Frontal cortex (tissue), 4 donors: Measurements from ENCODE around the gene NAA40. TPM values are rescaled to one million over a fixed set of nuclear protein-coding genes. Genes with fewer than 3 reads are reported as not detected.

Source experiments
- DNase-seq, 2 donors: peaks; one replicate each; pipeline ENCODE4 v3.0.0; 2012; ENCODE audit warnings: low spot score in 2 of 2
- FAIRE-seq: peaks from 2 replicates; lab custom pipeline; 2012; peaks lifted over from hg19 to GRCh38; lab: Jason Lieb, UNC
- total RNA-seq: library from RNA; depleted of rRNA; stranded (reverse); fragments of >200 nt; gene quantifications from one replicate; pipeline ENCODE4 v1.2.3, GENCODE V29; 2014
- donor health status: control.
- donor health status: control.
- donor health status: control.

Gene NAA40
- total RNA-seq = 11.4 TPM

DNA sequence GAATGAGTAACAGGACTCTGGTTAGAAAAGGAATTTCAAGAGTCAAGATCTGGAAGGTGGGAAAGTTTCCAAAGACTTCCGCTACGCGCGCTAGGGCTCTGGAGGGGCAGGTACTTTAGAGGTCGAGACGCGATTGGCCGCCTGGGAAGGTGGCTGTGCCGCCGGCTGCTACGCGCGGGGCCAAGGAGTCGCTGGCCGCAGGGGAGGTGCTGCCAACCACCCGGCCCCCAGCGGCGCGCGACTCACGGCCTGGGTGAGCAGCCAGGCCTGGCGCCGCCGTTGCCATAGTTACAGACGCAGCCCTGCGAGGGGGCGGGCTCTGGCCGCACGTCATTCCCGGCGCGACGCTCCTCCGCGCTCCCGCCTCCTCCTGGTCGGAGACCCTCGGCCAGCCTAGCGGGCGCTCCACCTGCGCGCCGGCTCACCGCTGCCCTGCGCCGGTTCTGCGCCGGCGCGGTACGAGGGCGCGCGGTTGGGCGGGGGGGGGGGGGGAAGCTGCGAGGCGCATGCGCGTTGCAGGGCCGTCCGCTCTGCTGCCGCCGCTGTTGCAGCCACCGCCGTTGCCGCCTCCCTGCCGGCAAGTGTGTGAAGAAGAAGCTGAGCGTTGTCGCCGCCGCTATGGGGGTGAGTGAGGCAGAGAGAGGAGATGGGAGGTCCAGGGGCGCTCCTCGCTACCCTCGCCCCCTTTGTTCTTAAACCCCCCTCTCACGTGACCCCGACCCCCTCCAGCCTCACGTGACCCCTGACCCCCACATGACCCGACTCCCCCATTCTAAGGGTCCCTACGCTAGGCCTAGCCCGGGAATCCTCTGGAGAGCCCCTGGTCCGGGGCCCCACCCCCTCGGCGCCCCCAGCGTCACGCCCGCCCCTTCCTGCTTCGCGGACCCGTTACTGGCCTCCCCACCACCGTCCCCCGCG is at the start of gene NAA40:
NAA40 (plus strand) TSS at position 524 of the 918 bp plus-strand sequence; CDS start at position 619, 95 bp downstream.
- no peak for FAIRE-seq
- peak; percentile 97 to 98 for DNase-seq

GRCh38 chr11:63889344-63889743 is 49.5 kb upstream of the NAA40 start:
- DNase-seq (no peak), FAIRE-seq (no peak)

DNA sequence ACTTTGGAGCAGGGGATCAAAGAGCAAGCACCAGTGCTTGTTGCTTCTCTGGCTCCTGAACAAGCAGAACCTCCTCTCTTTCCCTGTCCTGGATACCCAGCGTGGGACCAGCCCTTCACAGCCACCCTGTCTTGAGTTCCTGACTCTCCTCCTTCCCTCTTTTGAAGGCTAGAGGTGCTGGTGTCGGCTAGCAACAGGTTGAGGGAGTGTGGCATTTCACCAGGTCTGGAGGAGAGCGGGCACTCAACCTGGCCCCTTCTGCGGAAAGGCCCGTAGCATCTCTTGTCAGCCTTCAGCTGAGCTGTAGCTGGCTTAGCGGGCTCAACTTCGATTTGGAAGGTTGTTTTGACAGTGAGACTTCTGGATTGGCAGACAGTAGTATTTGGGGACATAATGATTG is 48.4 kb upstream of the NAA40 start:
- DNase-seq (no peak), FAIRE-seq (no peak)

- FAIRE-seq (no peak), DNase-seq (no peak)
Observed at GRCh38 chr11:63892228-63892627, 46.6 kb upstream of the NAA40 start.

DNA sequence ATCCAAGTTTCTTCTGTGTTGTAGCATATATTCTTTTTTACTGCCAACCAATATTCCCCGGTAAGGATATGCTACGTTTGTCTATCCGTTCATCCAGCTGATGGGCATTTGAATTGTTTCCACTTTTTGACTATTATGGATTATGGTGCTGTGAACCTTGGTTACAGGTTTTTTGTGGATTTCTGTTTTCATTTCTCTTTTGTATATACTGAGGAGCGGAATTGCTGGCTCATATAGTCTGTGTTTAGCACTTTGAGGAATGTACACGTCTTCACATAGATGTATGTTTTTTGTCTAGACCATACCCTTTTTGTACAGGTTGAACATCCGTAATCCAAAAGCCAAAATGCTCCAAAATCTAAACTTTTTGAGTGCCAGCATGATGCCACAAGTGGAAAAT is 45.4 kb upstream of the NAA40 start:
- no peak for DNase-seq
- FAIRE-seq = no peak

- DNase-seq = no peak
- no peak for FAIRE-seq
Observed at GRCh38 chr11:63896071-63896470, 42.7 kb upstream of the NAA40 start.

GRCh38 chr11:63897459-63898146 is 41.2 kb upstream of the NAA40 start:
- no peak for FAIRE-seq
- no peak for DNase-seq

- DNase-seq (no peak), FAIRE-seq (no peak)
Observed at GRCh38 chr11:63901660-63902059, 37.1 kb upstream of the NAA40 start.

DNA sequence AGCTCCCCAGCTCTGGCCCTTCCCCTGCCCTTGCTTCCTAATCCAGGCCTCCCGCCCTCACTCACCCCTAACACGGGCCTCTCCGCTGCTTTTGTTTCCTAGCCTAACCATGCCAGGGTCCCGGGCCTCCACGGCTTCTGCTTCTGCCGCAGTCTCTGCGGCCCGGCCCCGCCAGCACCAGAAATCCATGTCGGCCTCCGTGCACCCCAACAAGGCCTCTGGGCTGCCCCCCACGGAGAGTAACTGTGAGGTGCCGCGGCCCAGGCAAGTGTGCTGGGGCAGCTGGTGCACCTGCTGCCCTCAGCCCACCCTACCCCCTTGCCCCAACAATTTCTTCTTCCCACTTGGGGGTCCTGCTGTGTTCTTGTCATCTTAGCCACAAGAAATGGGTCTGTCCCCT is 34.9 kb upstream of the NAA40 start:
- no peak for FAIRE-seq
- no peak for DNase-seq

DNA sequence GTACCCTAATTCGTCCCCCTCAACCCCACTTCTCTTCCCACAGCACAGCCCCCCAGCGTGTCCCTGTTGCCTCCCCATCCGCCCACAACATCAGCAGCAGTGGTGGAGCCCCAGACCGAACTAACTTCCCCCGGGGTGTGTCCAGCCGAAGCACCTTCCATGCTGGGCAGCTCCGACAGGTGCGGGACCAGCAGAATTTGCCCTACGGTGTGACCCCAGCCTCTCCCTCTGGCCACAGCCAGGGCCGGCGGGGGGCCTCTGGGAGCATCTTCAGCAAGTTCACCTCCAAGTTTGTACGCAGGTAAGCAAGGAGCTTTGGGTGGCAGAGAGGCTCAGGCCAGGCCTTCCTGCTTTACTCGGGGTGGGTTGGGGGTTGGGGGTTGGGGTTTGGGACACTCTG is 34.1 kb upstream of the NAA40 start:
- DNase-seq (no peak), FAIRE-seq (no peak)

DNA sequence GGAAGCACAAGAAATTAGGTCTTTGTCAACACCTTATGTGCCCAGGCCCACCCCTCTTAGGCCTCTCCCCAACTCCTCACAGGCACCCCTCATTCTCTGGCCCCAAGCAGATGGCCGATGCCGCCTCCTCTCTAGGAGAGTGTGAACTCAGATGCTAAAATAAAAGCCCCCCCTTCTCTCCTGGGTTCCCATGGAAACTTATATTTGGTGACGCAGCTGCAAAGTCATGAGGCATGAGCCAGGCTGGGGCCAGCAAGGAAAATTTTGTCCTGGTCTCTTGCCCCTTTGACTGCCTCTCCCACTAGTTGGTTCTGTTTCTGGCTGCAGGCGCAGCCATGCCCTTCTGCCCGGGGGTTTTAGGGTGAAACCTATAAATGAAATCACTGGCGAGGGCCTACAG is 33.6 kb upstream of the NAA40 start:
- DNase-seq = no peak
- no peak for FAIRE-seq

DNA sequence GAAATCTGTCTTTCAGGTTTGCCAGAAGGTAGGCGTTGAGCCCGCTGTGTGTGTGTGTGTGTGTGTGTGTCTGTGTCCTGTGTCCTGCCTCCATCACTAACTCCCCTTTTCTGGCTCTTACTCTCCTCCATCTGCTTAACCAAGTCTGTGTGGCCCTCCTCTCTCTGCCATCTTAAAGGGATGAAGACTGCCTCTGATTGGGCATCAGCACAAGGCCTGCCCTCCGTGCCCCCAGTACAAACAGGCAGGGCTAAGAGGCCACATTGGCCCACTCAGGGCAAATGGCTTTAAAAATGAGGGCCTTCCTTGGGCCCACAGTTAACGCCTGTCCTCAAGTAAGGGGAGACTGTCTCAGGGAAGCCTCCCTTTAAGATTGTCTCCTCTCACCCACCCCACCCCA is 32.7 kb upstream of the NAA40 start:
- no peak for DNase-seq
- no peak for FAIRE-seq

GRCh38 chr11:63906585-63906984 is 32.2 kb upstream of the NAA40 start:
- FAIRE-seq (no peak), DNase-seq (peak in 1 of 2 donors; percentile 61)

- FAIRE-seq (no peak), DNase-seq (no peak)
Observed at GRCh38 chr11:63907063-63907462, 31.7 kb upstream of the NAA40 start.

DNA sequence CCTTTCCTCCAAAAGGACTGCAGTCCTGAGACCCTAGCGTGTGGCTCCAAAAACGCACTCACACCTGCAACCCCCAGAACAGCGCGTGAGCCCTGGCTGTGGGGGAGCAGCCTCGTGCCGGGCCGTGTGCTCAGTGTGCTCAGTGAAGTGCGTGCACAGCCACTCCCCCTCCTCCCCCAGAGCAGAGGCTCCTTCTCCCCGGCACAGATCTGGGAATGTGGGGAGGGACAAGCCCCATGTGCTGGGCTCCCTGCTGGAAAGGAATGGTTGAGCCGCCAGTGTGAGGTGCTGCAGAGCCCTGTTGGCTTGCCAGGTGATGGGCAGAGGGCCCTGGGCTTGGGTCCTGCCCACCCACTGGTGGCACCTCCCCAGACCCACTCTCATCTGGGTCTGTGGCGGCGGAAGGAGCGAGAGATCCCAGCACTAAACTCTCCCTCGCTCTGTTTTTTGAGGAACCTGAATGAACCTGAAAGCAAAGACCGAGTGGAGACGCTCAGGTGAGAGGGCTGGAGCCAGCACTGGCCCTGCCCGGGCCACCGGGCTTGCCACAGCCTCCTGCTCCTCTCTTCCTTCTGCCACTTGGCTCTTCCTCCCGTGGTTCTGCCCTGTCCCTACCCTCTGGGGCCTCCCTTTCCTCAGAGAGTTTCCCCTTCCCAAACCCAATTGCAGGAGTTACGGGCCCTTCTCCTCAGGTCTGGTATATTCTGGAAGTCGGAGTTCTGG is 30.8 kb upstream of the NAA40 start:
- DNase-seq (peak in 1 of 2 donors; percentile 44), FAIRE-seq (no peak)

DNA sequence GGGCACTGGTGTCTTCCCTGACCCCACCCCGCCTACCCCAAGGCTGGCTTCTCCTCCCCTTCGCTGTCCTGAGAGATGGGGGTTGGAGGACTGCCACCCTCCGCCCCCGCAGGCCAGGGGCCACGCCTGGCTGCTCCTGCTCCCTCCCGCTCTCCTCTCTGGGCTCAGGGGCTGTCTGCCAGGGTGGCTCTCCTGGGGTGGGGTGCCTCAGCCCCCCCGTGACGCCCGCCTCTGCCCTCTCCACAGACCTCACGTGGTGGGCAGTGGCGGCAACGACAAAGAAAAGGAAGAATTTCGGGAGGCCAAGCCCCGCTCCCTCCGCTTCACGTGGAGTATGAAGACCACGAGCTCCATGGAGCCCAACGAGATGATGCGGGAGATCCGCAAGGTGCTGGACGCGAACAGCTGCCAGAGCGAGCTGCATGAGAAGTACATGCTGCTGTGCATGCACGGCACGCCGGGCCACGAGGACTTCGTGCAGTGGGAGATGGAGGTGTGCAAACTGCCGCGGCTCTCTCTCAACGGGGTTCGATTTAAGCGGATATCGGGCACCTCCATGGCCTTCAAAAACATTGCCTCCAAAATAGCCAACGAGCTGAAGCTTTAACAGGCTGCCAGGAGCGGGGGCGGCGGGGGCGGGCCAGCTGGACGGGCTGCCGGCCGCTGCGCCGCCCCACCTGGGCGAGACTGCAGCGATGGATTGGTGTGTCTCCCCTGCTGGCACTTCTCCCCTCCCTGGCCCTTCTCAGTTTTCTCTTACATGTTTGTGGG is 30.0 kb upstream of the NAA40 start:
- DNase-seq = no peak
- no peak for FAIRE-seq

DNA sequence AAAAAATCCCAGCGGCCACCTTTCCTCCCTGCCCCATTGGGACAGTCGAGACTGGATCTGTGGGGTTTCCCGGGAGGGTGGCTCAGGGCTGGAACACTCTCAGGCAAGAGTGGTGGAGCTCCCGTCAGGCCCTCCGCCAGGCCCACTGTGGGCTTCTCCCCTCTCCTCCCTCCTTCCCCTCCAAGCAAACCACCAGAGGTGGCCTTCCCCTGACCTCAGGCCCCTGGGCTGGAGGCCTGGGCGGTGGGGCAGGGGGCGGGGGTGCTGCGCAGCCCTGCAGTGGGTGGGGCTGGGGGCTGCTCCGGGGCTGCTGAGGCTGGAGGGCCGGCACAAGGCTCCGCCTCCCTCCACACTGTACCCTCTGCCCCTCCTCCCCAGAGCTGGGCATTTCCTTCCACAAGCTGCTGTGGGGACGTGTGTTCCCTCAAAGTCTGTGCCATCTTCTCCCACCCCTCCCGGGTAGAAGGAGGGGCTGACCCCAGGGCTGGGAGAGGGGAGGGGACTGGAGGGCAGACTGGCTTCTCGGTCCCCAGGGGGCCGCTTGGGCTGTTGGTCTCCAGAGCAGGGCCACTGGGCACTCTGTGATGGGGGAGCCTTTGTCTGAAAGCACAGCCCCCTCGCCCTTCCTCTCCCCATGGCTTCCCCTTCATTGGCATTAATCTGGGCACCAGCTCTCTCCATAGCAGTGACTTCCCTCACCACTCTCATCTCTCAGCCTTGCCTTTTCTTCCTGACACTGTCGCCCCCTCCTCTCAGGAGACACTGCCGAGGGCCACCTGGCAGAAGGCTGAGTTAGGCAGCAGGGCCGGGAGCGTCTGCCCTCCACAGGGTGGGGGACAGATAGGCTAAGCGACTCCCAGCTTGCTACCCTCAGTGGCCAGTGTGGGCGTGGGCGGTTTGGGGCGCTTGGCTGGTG is 29.0 kb upstream of the NAA40 start:
- FAIRE-seq (no peak), DNase-seq (peak in 1 of 2 donors; percentile 47)

GRCh38 chr11:63910675-63911074 is 28.1 kb upstream of the NAA40 start:
- DNase-seq = no peak
- FAIRE-seq = no peak

DNA sequence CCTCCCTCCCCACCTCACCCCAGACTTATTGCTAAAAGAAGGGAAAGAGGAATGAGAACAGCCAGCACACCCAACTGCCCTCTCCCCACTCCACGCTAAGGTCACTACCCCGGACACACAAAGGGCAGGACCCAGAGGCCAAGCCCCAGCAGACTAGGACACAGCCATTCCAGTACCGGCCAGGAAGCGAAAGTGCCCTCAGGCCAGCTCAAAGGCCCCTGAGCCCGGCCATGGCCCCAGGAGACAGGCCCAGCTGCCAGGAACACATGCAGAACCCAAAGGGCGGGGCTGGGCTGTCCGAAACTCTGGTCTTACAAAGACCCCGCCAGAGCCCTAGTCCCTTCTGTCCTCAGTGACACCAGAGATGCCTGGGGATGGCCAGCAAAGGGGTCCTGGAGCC is 27.4 kb upstream of the NAA40 start:
- FAIRE-seq (no peak), DNase-seq (no peak)
